ENCODE measurements around the gene KLF1. TPM values are rescaled to one million over a fixed set of nuclear protein-coding genes. Genes with fewer than 3 reads are reported as not detected.

The KLF1 gene
- total and polyA plus RNA-seq, 2 of the 13 experiments (the other 11 are each of a cell fraction or from before 2014, with no cell fraction given): not detected

- TF ChIP-seq ZNF451 (CRISPR knock-in tag; IDR thresholded peaks at IDR 0.05) (no peak; the same call in 1 of the 2 replicates), AKAP8 (CRISPR knock-in tag; IDR thresholded peaks at IDR 0.05) (peak; percentile 72; the same call in 1 of the 2 replicates), LRRFIP1 (CRISPR knock-in tag; conservative IDR thresholded peaks at IDR 0.05) (no peak), KLF16 (CRISPR knock-in tag; IDR thresholded peaks at IDR 0.05) (peak in 1 of 2 experiments; percentile 65; a peak in 1 of 4 replicates), RCOR2 (CRISPR knock-in tag; IDR thresholded peaks at IDR 0.05) (no peak), ARNT2 (CRISPR knock-in tag; IDR thresholded peaks at IDR 0.05; ENCODE audit: low read depth) (no peak), SALL1 (CRISPR knock-in tag; IDR thresholded peaks at IDR 0.05) (no peak; the same call in 1 of the 2 replicates), SOX13 (IDR thresholded peaks at IDR 0.05) (no peak), SOX13 (CRISPR knock-in tag; conservative IDR thresholded peaks at IDR 0.05 in 1 of 2, IDR thresholded peaks at IDR 0.05 in 1 of 2) (peak in 1 of 2 experiments; percentile 5; a peak in 1 of 4 replicates), SUZ12 (IDR thresholded peaks at IDR 0.05; ENCODE audit: low read depth, low read length) (no peak), LBX2 (CRISPR knock-in tag; IDR thresholded peaks at IDR 0.05; ENCODE audit: borderline replicate concordance) (0 out of 2 replicates have a peak, but pooled peaks have one; percentile 29), ZNF672 (CRISPR knock-in tag; IDR thresholded peaks at IDR 0.05) (no peak), CAMTA2 (CRISPR knock-in tag; IDR thresholded peaks at IDR 0.05; ENCODE audit: borderline replicate concordance) (peak; percentile 27; the same call in 1 of the 2 replicates), ZNF510 (CRISPR knock-in tag; IDR thresholded peaks at IDR 0.05; ENCODE audit: low read depth) (no peak), TEAD2 (CRISPR knock-in tag; IDR thresholded peaks at IDR 0.05) (no peak), ZNF841 (CRISPR knock-in tag; IDR thresholded peaks at IDR 0.05; ENCODE audit: borderline replicate concordance) (no peak), MXD1 (CRISPR knock-in tag; IDR thresholded peaks at IDR 0.05) (peak; percentile 97; the same call in 1 of the 2 replicates), GATAD2A (CRISPR knock-in tag; IDR thresholded peaks at IDR 0.05) (0 out of 2 replicates have a peak, but pooled peaks have one; percentile 15), ARNT (IDR thresholded peaks at IDR 0.05) (no peak), SMARCC2 (IDR thresholded peaks at IDR 0.05) (no peak), ZNF251 (CRISPR knock-in tag; IDR thresholded peaks at IDR 0.05) (no peak), ZKSCAN1 (IDR thresholded peaks at IDR 0.05; ENCODE audit: low read length) (no peak), IKZF5 (CRISPR knock-in tag; IDR thresholded peaks at IDR 0.05) (0 out of 2 replicates have a peak, but pooled peaks have one; percentile 37)
- TF ChIP-seq, protein P1, sequence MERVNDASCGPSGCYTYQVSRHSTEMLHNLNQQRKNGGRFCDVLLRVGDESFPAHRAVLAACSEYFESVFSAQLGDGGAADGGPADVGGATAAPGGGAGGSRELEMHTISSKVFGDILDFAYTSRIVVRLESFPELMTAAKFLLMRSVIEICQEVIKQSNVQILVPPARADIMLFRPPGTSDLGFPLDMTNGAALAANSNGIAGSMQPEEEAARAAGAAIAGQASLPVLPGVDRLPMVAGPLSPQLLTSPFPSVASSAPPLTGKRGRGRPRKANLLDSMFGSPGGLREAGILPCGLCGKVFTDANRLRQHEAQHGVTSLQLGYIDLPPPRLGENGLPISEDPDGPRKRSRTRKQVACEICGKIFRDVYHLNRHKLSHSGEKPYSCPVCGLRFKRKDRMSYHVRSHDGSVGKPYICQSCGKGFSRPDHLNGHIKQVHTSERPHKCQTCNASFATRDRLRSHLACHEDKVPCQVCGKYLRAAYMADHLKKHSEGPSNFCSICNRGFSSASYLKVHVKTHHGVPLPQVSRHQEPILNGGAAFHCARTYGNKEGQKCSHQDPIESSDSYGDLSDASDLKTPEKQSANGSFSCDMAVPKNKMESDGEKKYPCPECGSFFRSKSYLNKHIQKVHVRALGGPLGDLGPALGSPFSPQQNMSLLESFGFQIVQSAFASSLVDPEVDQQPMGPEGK (CRISPR knock-in tag; IDR thresholded peaks at IDR 0.05): peak; percentile 24; the same call in 1 of the 2 replicates
Measured at GRCh38 chr19:12890787-12891552, 4.0 kb upstream of the KLF1 start, which contains the start of gene GCDH (continued).
